Sigmoid colon (tissue), 7 donors: ENCODE data around the gene RNASE7. TPM values are rescaled to one million over a fixed set of nuclear protein-coding genes. Genes with fewer than 3 reads are reported as not detected.
A peak's percentile ranks its signal among the peaks of the same experiment; 100 is the strongest.

Experiments used
- DNase-seq: peaks from one replicate; pipeline ENCODE4 v3.0.0-alpha.2; 2019
- H3K27ac ChIP-seq, 4 donors: fragments of 200-600 bp; sonication (generic); one replicate each; pipeline ENCODE4 v1.5.1; 2016 to 2019; ENCODE audit warnings: mild to moderate bottlenecking in 1 of 4
- H3K27me3 ChIP-seq, 3 donors: fragments of 200-600 bp; sonication (generic); one replicate each; pipeline ENCODE4 v1.5.1; 2019; ENCODE audit warnings: mild to moderate bottlenecking in 1 of 3
- H3K36me3 ChIP-seq, 4 donors: fragments of 200-600 bp; sonication (generic); one replicate each; pipeline ENCODE4 v1.5.1; 2016 to 2019
- H3K4me1 ChIP-seq, 4 donors: fragments of 200-600 bp; sonication (generic); one replicate each; pipeline ENCODE4 v1.5.1; 2017 to 2019
- H3K4me3 ChIP-seq, 4 donors: fragments of 200-600 bp; sonication (generic); one replicate each; pipeline ENCODE4 v1.5.1; 2017 to 2019; ENCODE audit warnings: mild to moderate bottlenecking in 2 of 4, moderate library complexity in 1 of 4
- H3K9me3 ChIP-seq, 4 donors: fragments of 200-600 bp in 3 of 4; sonication (generic) in 3 of 4; one replicate each; pipeline versions ENCODE4 v1.5.1 to v1.6.1; 2013 to 2019
- EP300 ChIP-seq, 4 donors: sonication (generic); formaldehyde crosslinking; IDR thresholded peaks; one replicate each; pipeline ENCODE4 v1.6.1; 2017; ENCODE audit warnings: antibody characterized with exemption in 4 of 4
- POLR2A ChIP-seq, 2 donors: fragments of 450-650 bp; IDR thresholded peaks; one replicate each; pipeline ENCODE4 v1.6.1; 2016; ENCODE audit warnings: antibody characterized with exemption in 2 of 2, mild to moderate bottlenecking in 2 of 2, moderate library complexity in 2 of 2
- POLR2AphosphoS5 ChIP-seq, 4 donors: sonication (generic); formaldehyde crosslinking; IDR thresholded peaks; one replicate each; pipeline ENCODE4 v1.6.1; 2017; ENCODE audit warnings: antibody characterized with exemption in 4 of 4
- WGBS, 2 donors: extraction: QIAGEN DNeasy Blood & Tissue Kit; methylation state at CpG; one replicate each; pipeline ENCODE4 v1.1.7; 2013; 5-methylcytosine and 5-hydroxymethylcytosine counted together
- intact Hi-C: fragments of 100-400 bp; cut with DNase I; formaldehyde crosslinking; loops from one replicate; pipeline ENCODE4 v1.15.1; 2023
- polyA plus RNA-seq, 3 donors: library from polyadenylated mRNA; stranded (reverse); fragments of 200-250 nt; gene quantifications; one replicate each; pipeline ENCODE4 v1.2.3, GENCODE V29; 2013
- total RNA-seq, 4 donors: library from RNA; depleted of rRNA; stranded (reverse); fragments of >200 nt; gene quantifications; one replicate each; pipeline ENCODE4 v1.1.0, GENCODE V29; 2016
- TF ChIP-seq, protein P1 (sequence below), 4 experiments: fragments of 450-650 bp in 3 of 4; fragments of 200-600 bp in 1 of 4; IDR thresholded peaks; one replicate each; pipeline ENCODE4 v1.5.1; 2016 to 2019; ENCODE audit warnings: antibody characterized with exemption in 4 of 4, mild to moderate bottlenecking in 3 of 4, moderate library complexity in 2 of 4
- donor health status: healthy with polysubstance abuse.
- donor health status: Bipolar disorder and iron deficiency.
- donor health status: healthy.

RNASE7 gene
- total and polyA plus RNA-seq, 7 donors, result 0.10 TPM; not detected in 6

- 41 to 70% methylated on average over 9 of the region's 9 CpGs for WGBS, 2 donors
- Histone ChIP-seq H3K4me3 (no peak overlapping the region), H3K36me3 (peaks cover 0 to 40% (median 23%) of the 10 kb centered on the region in 4 donors), H3K27me3 (no peaks in the 10 kb centered on the region), H3K9me3 (no peaks in the 10 kb centered on the region), H3K4me1 (peaks cover 0 to 39% (median 36%) of the 10 kb centered on the region in 4 donors), H3K27ac (peak overlapping the region; percentile 87 to 93 (median 88))
- DNase-seq, result no peak
- TF ChIP-seq, protein P1, sequence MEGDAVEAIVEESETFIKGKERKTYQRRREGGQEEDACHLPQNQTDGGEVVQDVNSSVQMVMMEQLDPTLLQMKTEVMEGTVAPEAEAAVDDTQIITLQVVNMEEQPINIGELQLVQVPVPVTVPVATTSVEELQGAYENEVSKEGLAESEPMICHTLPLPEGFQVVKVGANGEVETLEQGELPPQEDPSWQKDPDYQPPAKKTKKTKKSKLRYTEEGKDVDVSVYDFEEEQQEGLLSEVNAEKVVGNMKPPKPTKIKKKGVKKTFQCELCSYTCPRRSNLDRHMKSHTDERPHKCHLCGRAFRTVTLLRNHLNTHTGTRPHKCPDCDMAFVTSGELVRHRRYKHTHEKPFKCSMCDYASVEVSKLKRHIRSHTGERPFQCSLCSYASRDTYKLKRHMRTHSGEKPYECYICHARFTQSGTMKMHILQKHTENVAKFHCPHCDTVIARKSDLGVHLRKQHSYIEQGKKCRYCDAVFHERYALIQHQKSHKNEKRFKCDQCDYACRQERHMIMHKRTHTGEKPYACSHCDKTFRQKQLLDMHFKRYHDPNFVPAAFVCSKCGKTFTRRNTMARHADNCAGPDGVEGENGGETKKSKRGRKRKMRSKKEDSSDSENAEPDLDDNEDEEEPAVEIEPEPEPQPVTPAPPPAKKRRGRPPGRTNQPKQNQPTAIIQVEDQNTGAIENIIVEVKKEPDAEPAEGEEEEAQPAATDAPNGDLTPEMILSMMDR (IDR thresholded peaks at IDR 0.05), result no peak
- no peak for TF ChIP-seq POLR2AphosphoS5 (IDR thresholded peaks at IDR 0.05)
- TF ChIP-seq POLR2A (IDR thresholded peaks at IDR 0.05), result no peak
- no peak for TF ChIP-seq EP300 (IDR thresholded peaks at IDR 0.05)
- intact Hi-C loops, result no loop called here
Observed at GRCh38 chr14:21072781-21073339, 30.7 kb downstream of the RNASE7 start.

DNA sequence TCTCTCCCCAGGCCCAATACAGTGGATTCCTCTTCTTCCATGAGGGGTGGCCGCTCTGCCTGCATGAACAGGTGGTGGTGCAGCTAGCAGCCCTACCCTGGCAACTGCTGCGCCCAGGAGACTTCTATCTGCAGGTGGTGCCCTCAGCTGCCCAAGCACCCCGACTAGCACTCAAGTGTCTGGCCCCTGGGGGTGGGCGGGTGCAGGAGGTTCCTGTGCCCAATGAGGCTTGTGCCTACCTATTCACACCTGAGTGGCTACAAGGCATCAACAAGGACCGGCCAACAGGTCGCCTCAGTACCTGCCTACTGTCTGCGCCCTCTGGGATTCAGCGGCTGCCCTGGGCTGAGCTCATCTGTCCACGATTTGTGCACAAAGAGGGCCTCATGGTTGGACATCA, 31.8 kb downstream of the RNASE7 start:
- DNase-seq, result no peak
- H3K36me3 ChIP-seq, result peaks cover 2 to 51% (median 32%) of the 10 kb centered on the region in 4 donors
- intact Hi-C loops, result no loop called here
- no peaks in the 10 kb centered on the region for H3K27me3 ChIP-seq
- H3K4me1 ChIP-seq, result peaks cover 0 to 35% (median 30%) of the 10 kb centered on the region in 4 donors
- H3K27ac ChIP-seq, result no peak overlapping the region
- TF ChIP-seq POLR2AphosphoS5 (IDR thresholded peaks at IDR 0.05), result no peak
- TF ChIP-seq, protein P1 (IDR thresholded peaks at IDR 0.05), result no peak
- no peak for TF ChIP-seq EP300 (IDR thresholded peaks at IDR 0.05)
- TF ChIP-seq POLR2A (IDR thresholded peaks at IDR 0.05), result no peak
- H3K4me3 ChIP-seq, result no peak overlapping the region
- no peaks in the 10 kb centered on the region for H3K9me3 ChIP-seq
- WGBS, 2 donors, result 88 to 91% methylated on average over 9 of the region's 9 CpGs

GRCh38 chr14:21074398-21075272, 32.5 kb downstream of the RNASE7 start:
- no peak for DNase-seq
- Histone ChIP-seq H3K36me3 (peaks cover 6 to 58% (median 40%) of the 10 kb centered on the region in 4 donors), H3K27me3 (no peaks in the 10 kb centered on the region), H3K4me3 (no peak overlapping the region), H3K9me3 (no peaks in the 10 kb centered on the region), H3K27ac (no peak overlapping the region), H3K4me1 (peaks cover 0 to 28% (median 22%) of the 10 kb centered on the region in 4 donors)
- TF ChIP-seq EP300 (IDR thresholded peaks at IDR 0.05) (no peak), POLR2AphosphoS5 (IDR thresholded peaks at IDR 0.05) (no peak), POLR2A (IDR thresholded peaks at IDR 0.05) (no peak)
- TF ChIP-seq, protein P1 (IDR thresholded peaks at IDR 0.05), result no peak
- WGBS, 2 donors, result 87 to 93% methylated on average over 26 of the region's 26 CpGs
- intact Hi-C loops, result no loop called here

DNA sequence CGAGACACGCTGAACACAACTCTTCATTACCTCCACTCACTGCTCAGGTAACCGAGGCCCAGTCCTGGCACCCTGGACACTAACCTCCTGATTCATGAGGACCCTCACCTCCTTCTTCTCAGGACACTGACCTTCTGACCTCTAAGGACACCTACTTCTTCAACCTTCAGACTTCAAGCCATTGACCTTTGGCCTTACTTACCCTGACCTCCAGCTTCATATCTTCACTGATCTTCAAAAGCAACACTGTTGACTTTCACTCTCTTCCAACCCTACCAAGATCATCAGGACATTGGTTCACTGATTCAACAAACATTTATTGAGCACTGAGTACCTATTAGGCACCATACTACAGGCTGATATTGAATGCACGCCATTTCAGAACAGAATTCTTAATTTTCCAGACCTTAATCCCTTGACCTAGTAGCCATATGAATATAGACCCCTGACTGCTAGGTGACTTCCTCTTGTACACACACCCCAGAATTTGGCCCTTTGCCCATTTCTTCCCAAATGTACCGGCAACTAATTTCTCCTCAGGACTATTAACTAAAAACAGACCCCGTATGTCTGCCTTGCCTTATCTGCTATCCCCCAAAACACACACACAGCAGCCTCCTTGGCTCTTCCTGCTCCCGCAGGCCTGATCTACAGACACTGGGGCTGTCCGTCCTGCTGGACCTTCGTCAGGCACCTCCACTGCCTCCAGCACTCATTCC, 33.7 kb downstream of the RNASE7 start:
- Histone ChIP-seq H3K4me3 (no peak overlapping the region), H3K4me1 (peaks cover 0 to 21% (median 20%) of the 10 kb centered on the region in 4 donors), H3K9me3 (no peaks in the 10 kb centered on the region), H3K27me3 (no peaks in the 10 kb centered on the region), H3K36me3 (peaks cover 12 to 70% (median 50%) of the 10 kb centered on the region in 4 donors), H3K27ac (no peak overlapping the region)
- intact Hi-C loops, result no loop called here
- no peak for TF ChIP-seq EP300 (IDR thresholded peaks at IDR 0.05)
- no peak for TF ChIP-seq POLR2A (IDR thresholded peaks at IDR 0.05)
- TF ChIP-seq, protein P1 (IDR thresholded peaks at IDR 0.05), result no peak
- TF ChIP-seq POLR2AphosphoS5 (IDR thresholded peaks at IDR 0.05), result no peak
- DNase-seq, result no peak
- 90 to 92% methylated on average over 9 of the region's 9 CpGs for WGBS, 2 donors
